Measurements from ENCODE around the gene HELZ. TPM values are rescaled to one million over a fixed set of nuclear protein-coding genes. Genes with fewer than 3 reads are reported as not detected.
A peak's percentile ranks its signal among the peaks of the same experiment; 100 is the strongest.

HELZ gene
- polyA plus RNA-seq, 3 donors, result 24.8 to 44.1 (median 39.9) TPM

DNA sequence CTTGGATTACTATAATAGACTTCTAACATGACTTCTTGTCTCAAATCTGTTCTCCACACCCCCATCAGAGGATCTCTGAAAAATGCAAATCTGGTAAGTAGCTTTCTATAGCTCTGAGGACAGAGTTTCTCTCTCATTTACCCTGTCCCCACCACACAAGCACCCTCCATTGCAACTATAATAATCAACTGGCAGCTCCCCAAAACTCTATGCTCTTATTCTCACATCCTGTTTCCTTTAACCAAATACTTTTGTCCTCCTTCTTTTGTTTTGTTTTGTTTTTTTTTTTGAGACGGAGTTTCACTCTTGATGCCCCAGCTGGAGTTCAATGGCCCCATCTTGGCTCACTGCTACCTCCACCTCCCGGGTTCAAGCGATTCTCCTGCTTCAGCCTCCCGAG is 73.4 kb downstream of the HELZ start:
- peak in 1 of 3 donors; percentile 3 for DNase-seq
- Histone ChIP-seq H3K27ac (ENCODE audit: low read depth in 1 of 2, low read length in 2 of 2) (peak overlapping the region; percentile 50 to 72), H3K9ac (ENCODE audit: insufficient read depth, low read length, poor library complexity, severe bottlenecking) (no peak overlapping the region), H3K4me2 (replicated peaks; ENCODE audit: extremely low read depth, low read length, poor library complexity, severe bottlenecking) (no peak overlapping the region), H2AFZ (ENCODE audit: insufficient read depth, low read depth, low read length, poor library complexity, severe bottlenecking) (no peak overlapping the region), H4K20me1 (ENCODE audit: insufficient read depth, low read length) (peaks cover 40% of the 10 kb centered on the region), H3K4me3 (replicated peaks in 1 of 3; ENCODE audit: low read depth in 2 of 3, low read length in 3 of 3) (no peak overlapping the region), H3K27me3 (ENCODE audit: control insufficient read depth in 2 of 2, insufficient read depth in 2 of 2, low read length in 2 of 2) (no peaks in the 10 kb centered on the region), H3K9me3 (replicated peaks in 1 of 2; ENCODE audit: control insufficient read depth in 1 of 2, insufficient read depth in 1 of 2, low read length in 2 of 2) (no peaks in the 10 kb centered on the region), H3K4me1 (ENCODE audit: control insufficient read depth in 1 of 2, insufficient read depth in 2 of 2, low read length in 2 of 2) (peaks cover 19 to 20% of the 10 kb centered on the region in 2 donors), H3K79me2 (ENCODE audit: insufficient read depth, low read length) (peaks cover 46% of the 10 kb centered on the region), H3K36me3 (replicated peaks in 1 of 2; ENCODE audit: control insufficient read depth in 1 of 2, insufficient read depth in 2 of 2, low read length in 2 of 2) (peaks cover 46 to 80% of the 10 kb centered on the region in 2 donors)
- Mint-ChIP-seq H3K27me3 (ENCODE audit: low read depth in 3 of 3) (no peaks in the 10 kb centered on the region), H3K9me3 (no peaks in the 10 kb centered on the region), H3K4me1 (peaks cover 22% of the 10 kb centered on the region), H3K36me3 (peaks cover 59 to 65% of the 10 kb centered on the region in 2 donors), H3K4me3 (no peak overlapping the region), H3K27ac (peak overlapping the region; percentile 53 to 86 (median 81))
- 100% methylated on average over 3 of the region's 4 CpGs for WGBS (ENCODE audit: insufficient coverage)
- TF ChIP-seq, protein P1, sequence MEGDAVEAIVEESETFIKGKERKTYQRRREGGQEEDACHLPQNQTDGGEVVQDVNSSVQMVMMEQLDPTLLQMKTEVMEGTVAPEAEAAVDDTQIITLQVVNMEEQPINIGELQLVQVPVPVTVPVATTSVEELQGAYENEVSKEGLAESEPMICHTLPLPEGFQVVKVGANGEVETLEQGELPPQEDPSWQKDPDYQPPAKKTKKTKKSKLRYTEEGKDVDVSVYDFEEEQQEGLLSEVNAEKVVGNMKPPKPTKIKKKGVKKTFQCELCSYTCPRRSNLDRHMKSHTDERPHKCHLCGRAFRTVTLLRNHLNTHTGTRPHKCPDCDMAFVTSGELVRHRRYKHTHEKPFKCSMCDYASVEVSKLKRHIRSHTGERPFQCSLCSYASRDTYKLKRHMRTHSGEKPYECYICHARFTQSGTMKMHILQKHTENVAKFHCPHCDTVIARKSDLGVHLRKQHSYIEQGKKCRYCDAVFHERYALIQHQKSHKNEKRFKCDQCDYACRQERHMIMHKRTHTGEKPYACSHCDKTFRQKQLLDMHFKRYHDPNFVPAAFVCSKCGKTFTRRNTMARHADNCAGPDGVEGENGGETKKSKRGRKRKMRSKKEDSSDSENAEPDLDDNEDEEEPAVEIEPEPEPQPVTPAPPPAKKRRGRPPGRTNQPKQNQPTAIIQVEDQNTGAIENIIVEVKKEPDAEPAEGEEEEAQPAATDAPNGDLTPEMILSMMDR (IDR thresholded peaks at IDR 0.05), result no peak
- intact Hi-C loops (cut with micrococcal nuclease), result no loop called here

DNA sequence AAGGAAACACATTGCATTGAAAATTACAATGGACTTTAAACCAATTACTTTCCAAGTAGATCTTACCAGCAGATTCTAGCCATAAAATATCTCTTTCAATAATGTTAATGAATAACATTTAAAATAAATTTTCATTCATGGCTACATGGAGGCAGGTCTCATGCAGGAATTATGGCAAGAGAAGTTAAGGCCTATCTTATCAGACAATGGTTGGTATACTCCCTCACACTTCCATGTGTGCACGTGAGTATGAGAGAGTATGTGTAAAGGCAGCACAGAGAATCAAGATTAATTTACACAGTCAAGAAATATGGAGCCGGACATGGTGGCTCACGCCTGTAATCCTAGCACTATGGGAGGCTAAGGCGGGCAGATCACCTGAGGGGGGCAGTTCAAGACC is 76.5 kb downstream of the HELZ start:
- H3K4me2 ChIP-seq (replicated peaks; ENCODE audit: extremely low read depth, low read length, poor library complexity, severe bottlenecking), result no peak overlapping the region
- no peak for DNase-seq
- TF ChIP-seq, protein P1 (IDR thresholded peaks at IDR 0.05), result no peak
- H3K9me3 ChIP-seq (replicated peaks in 1 of 2; ENCODE audit: control insufficient read depth in 1 of 2, insufficient read depth in 1 of 2, low read length in 2 of 2), result no peaks in the 10 kb centered on the region
- H3K9ac ChIP-seq (ENCODE audit: insufficient read depth, low read length, poor library complexity, severe bottlenecking), result no peak overlapping the region
- Mint-ChIP-seq H3K27me3 (ENCODE audit: low read depth in 3 of 3) (no peaks in the 10 kb centered on the region), H3K4me3 (no peak overlapping the region), H3K27ac (no peak overlapping the region), H3K9me3 (peaks cover 0 to 2% (median 0%) of the 10 kb centered on the region in 7 donors), H3K36me3 (peaks cover 48 to 58% of the 10 kb centered on the region in 2 donors), H3K4me1 (peaks cover 46% of the 10 kb centered on the region)
- no peaks in the 10 kb centered on the region for H3K27me3 ChIP-seq (ENCODE audit: control insufficient read depth in 2 of 2, insufficient read depth in 2 of 2, low read length in 2 of 2)
- peaks cover 30 to 57% of the 10 kb centered on the region in 2 donors for H3K36me3 ChIP-seq (replicated peaks in 1 of 2; ENCODE audit: control insufficient read depth in 1 of 2, insufficient read depth in 2 of 2, low read length in 2 of 2)
- no peak overlapping the region for H2AFZ ChIP-seq (ENCODE audit: insufficient read depth, low read depth, low read length, poor library complexity, severe bottlenecking)
- H3K4me3 ChIP-seq (replicated peaks in 1 of 3; ENCODE audit: low read depth in 2 of 3, low read length in 3 of 3), result no peak overlapping the region
- 100% methylated on average over 1 of the region's 4 CpGs for WGBS (ENCODE audit: insufficient coverage)
- H3K4me1 ChIP-seq (ENCODE audit: control insufficient read depth in 1 of 2, insufficient read depth in 2 of 2, low read length in 2 of 2), result peaks cover 45 to 49% of the 10 kb centered on the region in 2 donors
- no peak overlapping the region for H3K27ac ChIP-seq (ENCODE audit: low read depth in 1 of 2, low read length in 2 of 2)
- peaks cover 39% of the 10 kb centered on the region for H3K79me2 ChIP-seq (ENCODE audit: insufficient read depth, low read length)
- intact Hi-C loops (cut with micrococcal nuclease), result no loop called here
- peaks cover 28% of the 10 kb centered on the region for H4K20me1 ChIP-seq (ENCODE audit: insufficient read depth, low read length)

Data from CD14-positive monocyte (primary cell).